ENCODE measurements around the gene ADGRA1.

DNA sequence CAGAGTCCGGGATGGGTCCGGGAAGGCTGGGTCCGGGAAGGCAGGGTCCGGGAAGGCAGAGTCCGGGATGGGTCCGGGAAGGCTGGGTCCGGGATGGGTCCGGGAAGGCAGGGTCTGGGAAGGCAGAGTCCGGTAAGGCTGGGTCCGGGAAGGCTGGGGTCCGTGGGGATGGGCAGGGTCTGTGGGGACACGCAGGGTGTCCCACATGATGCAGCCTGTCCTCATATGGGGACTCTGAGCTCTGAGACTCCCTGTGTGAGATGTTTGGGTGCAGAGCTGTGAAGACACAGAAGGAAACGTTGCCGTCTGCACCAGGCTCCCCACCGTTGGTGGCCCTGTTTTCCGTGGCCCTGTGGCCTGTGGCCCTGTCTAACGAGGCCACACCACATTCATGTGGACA lies 45.7 kb upstream of the ADGRA1 start:
- TF ChIP-seq, protein P1, sequence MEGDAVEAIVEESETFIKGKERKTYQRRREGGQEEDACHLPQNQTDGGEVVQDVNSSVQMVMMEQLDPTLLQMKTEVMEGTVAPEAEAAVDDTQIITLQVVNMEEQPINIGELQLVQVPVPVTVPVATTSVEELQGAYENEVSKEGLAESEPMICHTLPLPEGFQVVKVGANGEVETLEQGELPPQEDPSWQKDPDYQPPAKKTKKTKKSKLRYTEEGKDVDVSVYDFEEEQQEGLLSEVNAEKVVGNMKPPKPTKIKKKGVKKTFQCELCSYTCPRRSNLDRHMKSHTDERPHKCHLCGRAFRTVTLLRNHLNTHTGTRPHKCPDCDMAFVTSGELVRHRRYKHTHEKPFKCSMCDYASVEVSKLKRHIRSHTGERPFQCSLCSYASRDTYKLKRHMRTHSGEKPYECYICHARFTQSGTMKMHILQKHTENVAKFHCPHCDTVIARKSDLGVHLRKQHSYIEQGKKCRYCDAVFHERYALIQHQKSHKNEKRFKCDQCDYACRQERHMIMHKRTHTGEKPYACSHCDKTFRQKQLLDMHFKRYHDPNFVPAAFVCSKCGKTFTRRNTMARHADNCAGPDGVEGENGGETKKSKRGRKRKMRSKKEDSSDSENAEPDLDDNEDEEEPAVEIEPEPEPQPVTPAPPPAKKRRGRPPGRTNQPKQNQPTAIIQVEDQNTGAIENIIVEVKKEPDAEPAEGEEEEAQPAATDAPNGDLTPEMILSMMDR (CRISPR knock-in tag; IDR thresholded peaks at IDR 0.05): no peak
- TF ChIP-seq MTA3 (CRISPR knock-in tag; IDR thresholded peaks at IDR 0.05) (no peak), ELF1 (CRISPR knock-in tag; IDR thresholded peaks at IDR 0.05) (no peak), POLR2AphosphoS5 (IDR thresholded peaks at IDR 0.05; ENCODE audit: low read depth, low read length) (no peak), ZFAT (CRISPR knock-in tag; conservative IDR thresholded peaks at IDR 0.05) (no peak), EP300 (IDR thresholded peaks at IDR 0.05; ENCODE audit: low read depth in 2 of 2, low read length in 2 of 2) (no peak), EP300 (CRISPR knock-in tag; IDR thresholded peaks at IDR 0.05; ENCODE audit: borderline replicate concordance) (no peak), SAP130 (CRISPR knock-in tag; IDR thresholded peaks at IDR 0.05; ENCODE audit: low read depth) (no peak)
- TF ChIP-seq, protein P2, sequence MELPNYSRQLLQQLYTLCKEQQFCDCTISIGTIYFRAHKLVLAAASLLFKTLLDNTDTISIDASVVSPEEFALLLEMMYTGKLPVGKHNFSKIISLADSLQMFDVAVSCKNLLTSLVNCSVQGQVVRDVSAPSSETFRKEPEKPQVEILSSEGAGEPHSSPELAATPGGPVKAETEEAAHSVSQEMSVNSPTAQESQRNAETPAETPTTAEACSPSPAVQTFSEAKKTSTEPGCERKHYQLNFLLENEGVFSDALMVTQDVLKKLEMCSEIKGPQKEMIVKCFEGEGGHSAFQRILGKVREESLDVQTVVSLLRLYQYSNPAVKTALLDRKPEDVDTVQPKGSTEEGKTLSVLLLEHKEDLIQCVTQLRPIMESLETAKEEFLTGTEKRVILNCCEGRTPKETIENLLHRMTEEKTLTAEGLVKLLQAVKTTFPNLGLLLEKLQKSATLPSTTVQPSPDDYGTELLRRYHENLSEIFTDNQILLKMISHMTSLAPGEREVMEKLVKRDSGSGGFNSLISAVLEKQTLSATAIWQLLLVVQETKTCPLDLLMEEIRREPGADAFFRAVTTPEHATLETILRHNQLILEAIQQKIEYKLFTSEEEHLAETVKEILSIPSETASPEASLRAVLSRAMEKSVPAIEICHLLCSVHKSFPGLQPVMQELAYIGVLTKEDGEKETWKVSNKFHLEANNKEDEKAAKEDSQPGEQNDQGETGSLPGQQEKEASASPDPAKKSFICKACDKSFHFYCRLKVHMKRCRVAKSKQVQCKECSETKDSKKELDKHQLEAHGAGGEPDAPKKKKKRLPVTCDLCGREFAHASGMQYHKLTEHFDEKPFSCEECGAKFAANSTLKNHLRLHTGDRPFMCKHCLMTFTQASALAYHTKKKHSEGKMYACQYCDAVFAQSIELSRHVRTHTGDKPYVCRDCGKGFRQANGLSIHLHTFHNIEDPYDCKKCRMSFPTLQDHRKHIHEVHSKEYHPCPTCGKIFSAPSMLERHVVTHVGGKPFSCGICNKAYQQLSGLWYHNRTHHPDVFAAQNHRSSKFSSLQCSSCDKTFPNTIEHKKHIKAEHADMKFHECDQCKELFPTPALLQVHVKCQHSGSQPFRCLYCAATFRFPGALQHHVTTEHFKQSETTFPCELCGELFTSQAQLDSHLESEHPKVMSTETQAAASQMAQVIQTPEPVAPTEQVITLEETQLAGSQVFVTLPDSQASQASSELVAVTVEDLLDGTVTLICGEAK (IDR thresholded peaks at IDR 0.05): no peak
- TF ChIP-seq, protein P2 (CRISPR knock-in tag; IDR thresholded peaks at IDR 0.05): no peak

Measured in HepG2 (cell line).